ENCODE results near the gene HTR5A.

Gene HTR5A

GRCh38 chr7:155084969-155085368 lies 14.8 kb downstream of the HTR5A start:
- no peak for DNase-seq

- no peak for DNase-seq
These were observed 20.6 kb downstream of the HTR5A start for GRCh38 chr7:155090684-155091083.

GRCh38 chr7:155093596-155093995 lies 23.5 kb downstream of the HTR5A start:
- DNase-seq: no peak

- no peak for DNase-seq
These were observed 24.6 kb downstream of the HTR5A start for GRCh38 chr7:155094636-155095135.

- no peak for DNase-seq
These were observed 27.2 kb downstream of the HTR5A start for GRCh38 chr7:155097338-155097737.

- no peak for DNase-seq
These were observed 33.7 kb downstream of the HTR5A start for GRCh38 chr7:155103839-155104238.

- DNase-seq: no peak
These were observed 34.8 kb downstream of the HTR5A start for GRCh38 chr7:155104913-155105312.

GRCh38 chr7:155106356-155106755 lies 36.2 kb downstream of the HTR5A start:
- DNase-seq: no peak

- no peak for DNase-seq
These were observed 37.0 kb downstream of the HTR5A start for GRCh38 chr7:155107126-155107525.

GRCh38 chr7:155108144-155108901 lies 38.2 kb downstream of the HTR5A start:
- no peak for DNase-seq

- DNase-seq: no peak
These were observed 39.0 kb downstream of the HTR5A start for GRCh38 chr7:155109121-155109520.

- DNase-seq: no peak
These were observed 45.2 kb downstream of the HTR5A start for GRCh38 chr7:155115288-155115687.

GRCh38 chr7:155119801-155120382 lies 49.8 kb downstream of the HTR5A start:
- DNase-seq: no peak

- DNase-seq: no peak
These were observed 50.3 kb downstream of the HTR5A start for GRCh38 chr7:155120460-155120859.

GRCh38 chr7:155122831-155123230 lies 52.7 kb downstream of the HTR5A start:
- DNase-seq: no peak

- no peak for DNase-seq
These were observed 53.3 kb downstream of the HTR5A start for GRCh38 chr7:155123413-155123812.

- no peak for DNase-seq
These were observed 54.6 kb downstream of the HTR5A start for GRCh38 chr7:155124706-155125105.

- no peak for DNase-seq
These were observed 59.1 kb downstream of the HTR5A start for GRCh38 chr7:155129186-155129585.

- no peak for DNase-seq
These were observed 59.7 kb downstream of the HTR5A start for GRCh38 chr7:155129789-155130188.

- DNase-seq: no peak
These were observed 60.4 kb downstream of the HTR5A start for GRCh38 chr7:155130493-155130892.

- no peak for DNase-seq
These were observed 61.0 kb downstream of the HTR5A start for GRCh38 chr7:155131090-155131489.

GRCh38 chr7:155132431-155132830 lies 62.3 kb downstream of the HTR5A start:
- no peak for DNase-seq

GRCh38 chr7:155136619-155137243 lies 66.6 kb downstream of the HTR5A start:
- DNase-seq: no peak
